Activated CD8-positive, alpha-beta T cell treated with anti-CD3 and anti-CD28 coated beads for 36 hours (primary cell): Measurements from ENCODE around the gene ZNF827. TPM values are rescaled to one million over a fixed set of nuclear protein-coding genes. Genes with fewer than 3 reads are reported as not detected.

Experiments
- ATAC-seq: fragments of 200-7000 bp; cut with Tn5 transposase; one replicate; pipeline ENCODE4 v1.10.0; 2021; ENCODE audit warnings: mild to moderate bottlenecking, moderate library complexity
- CTCF ChIA-PET: fragments of 350-600 bp; sonication (Branson Sonifier 250); formaldehyde crosslinking; loops from one replicate; lab custom pipeline; 2021; ENCODE audit warnings: antibody characterized with exemption; lab: Charles Lee
- POLR2A ChIA-PET: fragments of 350-600 bp; sonication (Branson Sonifier 250); formaldehyde crosslinking; loops from one replicate; lab custom pipeline; 2021; ENCODE audit warnings: antibody characterized with exemption; lab: Charles Lee
- DNase-seq: peaks from one replicate; pipeline ENCODE4 v3.0.0-alpha.2; 2020
- H3K27ac Mint-ChIP-seq: one replicate; pipeline ENCODE4 v1.8.0; 2021; ENCODE audit warnings: mild to moderate bottlenecking, mixed read lengths
- H3K27me3 Mint-ChIP-seq: one replicate; pipeline ENCODE4 v1.8.0; 2021; ENCODE audit warnings: mixed read lengths
- H3K36me3 Mint-ChIP-seq: one replicate; pipeline ENCODE4 v1.8.0; 2021; ENCODE audit warnings: low read depth, mixed read lengths
- H3K4me1 Mint-ChIP-seq: one replicate; pipeline ENCODE4 v1.8.0; 2021; ENCODE audit warnings: low read depth, mixed read lengths
- H3K4me3 Mint-ChIP-seq: one replicate; pipeline ENCODE4 v1.8.0; 2021; ENCODE audit warnings: mild to moderate bottlenecking, moderate library complexity, mixed read lengths
- H3K9me3 Mint-ChIP-seq: one replicate; pipeline ENCODE4 v1.8.0; 2021; ENCODE audit warnings: mixed read lengths
- CTCF ChIP-seq: fragments of 200-600 bp; IDR thresholded peaks from one replicate; pipeline ENCODE4 v1.8.0; 2022; ENCODE audit warnings: antibody characterized with exemption, mild to moderate bottlenecking
- intact Hi-C: fragments of 100-400 bp; cut with micrococcal nuclease; formaldehyde crosslinking; loops from one replicate; pipeline ENCODE4 v1.10.0; 2022
- total RNA-seq, 2 experiments: library from RNA; stranded (reverse); gene quantifications; one replicate each; pipeline ENCODE4 v1.2.3, GENCODE V29; 2021

The ZNF827 gene
- total RNA-seq, 2 experiments from 2014 or later = 28.4 to 31.1 TPM

GRCh38 chr4:145735347-145735675, 203.3 kb downstream of the ZNF827 start:
- ChIA-PET CTCF (no interaction called here), POLR2A (interaction anchor here (0.7 kb wide), 1 partner anchor 136 kb away, joined by 3 read pairs; no protein-coding TSS in a partner anchor)

GRCh38 chr4:145734576-145735346, 203.9 kb downstream of the ZNF827 start:
- Mint-ChIP-seq H3K9me3 (no peaks in the 10 kb centered on the region), H3K4me1 (peaks cover 17% of the 10 kb centered on the region), H3K27me3 (peaks cover 9% of the 10 kb centered on the region), H3K27ac (no peak overlapping the region), H3K36me3 (no peaks in the 10 kb centered on the region), H3K4me3 (no peak overlapping the region)
- CTCF ChIA-PET = no interaction called here
- ATAC-seq (no peak), DNase-seq (no peak)
- POLR2A ChIA-PET = no interaction called here
- no peak for TF ChIP-seq CTCF
- intact Hi-C loops = loop anchor here (5.0 kb wide), 2 partner anchors 73 to 112 kb away; no protein-coding TSS in a partner anchor

More at GRCh38 chr4:145735347-145735675, 203.3 kb downstream of the ZNF827 start:
- no peak for TF ChIP-seq CTCF
- DNase-seq (no peak), ATAC-seq (no peak)
- intact Hi-C loops = no loop called here
- Mint-ChIP-seq H3K27me3 (peaks cover 7% of the 10 kb centered on the region), H3K9me3 (no peaks in the 10 kb centered on the region), H3K27ac (no peak overlapping the region), H3K36me3 (no peaks in the 10 kb centered on the region), H3K4me1 (peaks cover 17% of the 10 kb centered on the region), H3K4me3 (no peak overlapping the region)

- H3K4me1 Mint-ChIP-seq = peaks cover 17% of the 10 kb centered on the region
- DNase-seq = no peak
- H3K36me3 Mint-ChIP-seq = no peaks in the 10 kb centered on the region
- H3K27ac Mint-ChIP-seq = no peak overlapping the region
- CTCF ChIA-PET = no interaction called here
- intact Hi-C loops = loop anchor here (5.0 kb wide), 2 partner anchors 73 to 112 kb away; no protein-coding TSS in a partner anchor
- POLR2A ChIA-PET = interaction anchor here (0.9 kb wide), 1 partner anchor 10 kb away, joined by 3 read pairs; no protein-coding TSS in a partner anchor
- no peak for TF ChIP-seq CTCF
- peak overlapping the region; percentile 69 for H3K4me3 Mint-ChIP-seq
- peaks cover 12% of the 10 kb centered on the region for H3K27me3 Mint-ChIP-seq
- ATAC-seq = no peak
- no peaks in the 10 kb centered on the region for H3K9me3 Mint-ChIP-seq
Measured at GRCh38 chr4:145734031-145734430, 204.6 kb downstream of the ZNF827 start.

- no peaks in the 10 kb centered on the region for H3K36me3 Mint-ChIP-seq
- ATAC-seq = peak; percentile 96
Measured at GRCh38 chr4:145732895-145733880, 205.4 kb downstream of the ZNF827 start.

More at GRCh38 chr4:145732895-145733880, 205.4 kb downstream of the ZNF827 start:
- Mint-ChIP-seq H3K9me3 (no peaks in the 10 kb centered on the region), H3K4me3 (peak overlapping the region; percentile 69), H3K27me3 (peaks cover 12% of the 10 kb centered on the region), H3K27ac (peak overlapping the region; percentile 49), H3K4me1 (peaks cover 17% of the 10 kb centered on the region)
- intact Hi-C loops = loop anchor here (5.0 kb wide), 2 partner anchors 74 to 111 kb away; no protein-coding TSS in a partner anchor
- CTCF ChIA-PET = interaction anchor here (0.6 kb wide), 1 partner anchor 608 kb away, joined by 5 read pairs; no protein-coding TSS in a partner anchor
- peak; percentile 89 for DNase-seq
- POLR2A ChIA-PET = interaction anchor here (0.9 kb wide), 1 partner anchor 11 kb away, joined by 3 read pairs; no protein-coding TSS in a partner anchor
- no peak for TF ChIP-seq CTCF
